IPS DF 4.7 (cell line): ENCODE measurements around the gene TCF7L1.
"Not testable (repeated sequence)": the region's sequence is repeated elsewhere in the genome, so short reads cannot be mapped to it uniquely, and the experiment has no call there.

Experiments used
- DNase-seq: peaks from one replicate; pipeline ENCODE4 v3.0.0-alpha.2; 2013; ENCODE audit warnings: low spot score; ENCODE audit errors: extremely low read depth

The TCF7L1 gene

GRCh38 chr2:85277416-85278158 lies 144.4 kb downstream of the TCF7L1 start:
- no peak for DNase-seq

DNA sequence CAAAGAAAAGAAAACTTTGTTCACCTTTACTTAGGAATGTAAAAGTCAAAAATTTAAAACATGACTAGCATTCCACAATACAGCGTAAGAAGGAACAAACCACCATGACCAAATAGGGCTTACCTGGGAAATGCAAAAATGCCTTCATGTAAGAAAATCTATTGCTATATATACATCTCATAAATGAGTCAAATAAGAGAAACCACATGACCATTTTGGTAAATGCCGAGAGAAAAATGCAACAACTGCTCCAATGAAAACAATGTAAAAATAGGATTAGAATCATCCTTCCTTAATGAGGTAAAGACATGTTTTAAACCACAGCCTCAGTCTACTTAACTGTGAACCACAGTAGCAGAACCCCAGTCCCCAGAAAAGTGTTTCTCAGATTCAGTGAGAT lies 145.2 kb downstream of the TCF7L1 start:
- DNase-seq, result no peak

DNA sequence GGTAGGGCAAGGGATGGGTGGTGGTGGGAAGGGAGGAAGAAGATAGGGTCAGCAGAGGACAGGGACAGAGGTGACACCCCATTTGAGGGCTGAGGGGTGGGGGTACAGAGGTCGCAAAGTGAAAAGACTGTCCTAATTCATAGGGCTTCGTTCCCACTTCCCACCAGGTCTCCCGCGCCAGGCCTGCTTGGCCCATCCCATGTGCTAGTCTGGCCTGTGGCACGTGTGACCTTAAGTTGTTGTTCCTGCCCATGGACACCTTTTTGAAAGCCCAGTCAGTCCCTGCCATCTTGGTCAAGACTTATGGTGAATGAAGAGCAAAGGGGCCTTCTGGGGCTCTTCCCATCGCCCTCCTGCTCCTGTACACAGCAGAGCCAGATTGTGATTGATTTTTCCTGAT lies 148.4 kb downstream of the TCF7L1 start:
- no peak for DNase-seq

DNA sequence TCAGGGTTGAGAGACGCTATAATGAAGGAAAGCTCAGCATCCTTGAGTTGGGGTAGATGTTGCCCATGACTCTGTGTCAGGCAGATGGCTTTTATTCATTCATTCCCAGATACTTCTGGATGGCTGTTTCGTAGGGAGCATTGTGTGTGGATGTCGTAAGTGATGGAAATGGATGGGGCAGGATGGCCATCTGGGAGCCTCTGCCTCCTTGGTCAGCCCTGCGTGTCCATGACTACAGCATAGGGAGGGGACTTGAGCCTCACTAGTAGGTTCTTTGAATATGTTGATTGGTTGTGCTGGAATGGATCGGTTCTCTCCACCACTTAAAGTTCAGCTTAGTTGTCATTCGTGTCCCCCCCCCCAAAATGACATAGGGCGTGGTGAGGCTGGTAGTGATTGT lies 149.7 kb downstream of the TCF7L1 start:
- DNase-seq, result no peak

DNA sequence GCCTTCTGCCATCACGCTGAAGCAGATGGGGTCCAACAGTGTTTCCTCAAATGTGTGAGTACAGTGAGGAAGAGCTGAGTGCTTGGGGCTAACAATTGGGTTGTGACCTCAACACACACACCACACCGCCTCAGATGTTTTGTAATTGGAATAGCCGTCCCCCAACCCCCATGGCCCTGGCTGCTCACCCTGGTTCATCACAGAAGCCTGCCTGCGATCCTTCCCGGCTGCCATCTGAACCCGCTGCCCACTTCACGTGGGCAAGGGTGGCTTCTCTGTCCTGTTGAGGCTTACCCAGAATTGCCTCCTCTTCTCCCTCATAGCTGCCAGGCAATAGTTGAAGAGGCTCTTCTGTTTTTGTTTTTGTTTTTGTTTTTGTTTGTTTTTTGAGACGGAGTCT lies 150.4 kb downstream of the TCF7L1 start:
- no peak for DNase-seq

GRCh38 chr2:85286918-85287317 lies 153.7 kb downstream of the TCF7L1 start:
- no peak for DNase-seq

- DNase-seq, result no peak
Observed at GRCh38 chr2:85287721-85288120, 154.5 kb downstream of the TCF7L1 start.

DNA sequence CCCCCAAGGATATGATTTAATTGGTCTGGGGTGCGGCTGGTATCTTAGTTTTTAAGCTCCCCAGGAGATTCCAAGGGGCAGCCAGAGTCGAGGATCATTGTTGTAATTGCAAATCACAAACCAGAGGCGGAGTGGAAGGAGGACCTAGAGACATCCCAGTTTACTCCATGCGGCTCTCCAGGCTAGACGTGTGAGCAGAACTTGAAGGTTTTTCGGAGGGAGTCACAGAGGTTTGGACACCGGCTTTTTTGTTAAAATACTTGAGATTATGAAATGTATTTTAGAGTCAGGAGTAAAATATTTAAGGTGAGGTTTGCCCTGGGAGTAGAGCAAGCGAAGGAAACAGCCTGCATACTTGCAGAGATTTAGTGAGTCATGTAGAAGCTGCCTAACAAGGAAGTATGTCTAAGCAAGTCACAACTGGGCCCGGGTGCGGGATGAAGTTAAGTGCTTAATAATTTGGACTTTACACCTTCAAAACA lies 155.1 kb downstream of the TCF7L1 start:
- no peak for DNase-seq

- no peak for DNase-seq
Observed at GRCh38 chr2:85291425-85292023, 158.3 kb downstream of the TCF7L1 start.

DNA sequence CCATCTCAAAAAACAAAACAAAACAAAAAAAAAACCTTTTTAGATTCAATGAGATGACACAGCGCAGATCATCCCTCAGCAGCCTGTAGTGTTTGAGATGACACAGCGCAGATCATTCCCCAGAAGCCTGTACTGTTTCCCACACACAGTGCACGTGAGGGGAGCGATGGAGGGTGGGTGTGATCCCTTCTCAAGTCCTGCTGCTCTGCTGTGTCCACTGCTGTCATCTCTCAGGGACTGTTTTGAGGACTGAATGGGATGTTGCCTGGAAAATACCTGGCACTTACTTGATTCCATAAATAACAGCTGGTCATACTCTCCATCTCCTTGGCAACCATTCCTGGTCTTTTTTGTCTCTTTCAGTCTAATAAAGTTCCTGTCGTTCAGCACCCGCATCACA lies 168.9 kb downstream of the TCF7L1 start:
- no peak for DNase-seq

DNA sequence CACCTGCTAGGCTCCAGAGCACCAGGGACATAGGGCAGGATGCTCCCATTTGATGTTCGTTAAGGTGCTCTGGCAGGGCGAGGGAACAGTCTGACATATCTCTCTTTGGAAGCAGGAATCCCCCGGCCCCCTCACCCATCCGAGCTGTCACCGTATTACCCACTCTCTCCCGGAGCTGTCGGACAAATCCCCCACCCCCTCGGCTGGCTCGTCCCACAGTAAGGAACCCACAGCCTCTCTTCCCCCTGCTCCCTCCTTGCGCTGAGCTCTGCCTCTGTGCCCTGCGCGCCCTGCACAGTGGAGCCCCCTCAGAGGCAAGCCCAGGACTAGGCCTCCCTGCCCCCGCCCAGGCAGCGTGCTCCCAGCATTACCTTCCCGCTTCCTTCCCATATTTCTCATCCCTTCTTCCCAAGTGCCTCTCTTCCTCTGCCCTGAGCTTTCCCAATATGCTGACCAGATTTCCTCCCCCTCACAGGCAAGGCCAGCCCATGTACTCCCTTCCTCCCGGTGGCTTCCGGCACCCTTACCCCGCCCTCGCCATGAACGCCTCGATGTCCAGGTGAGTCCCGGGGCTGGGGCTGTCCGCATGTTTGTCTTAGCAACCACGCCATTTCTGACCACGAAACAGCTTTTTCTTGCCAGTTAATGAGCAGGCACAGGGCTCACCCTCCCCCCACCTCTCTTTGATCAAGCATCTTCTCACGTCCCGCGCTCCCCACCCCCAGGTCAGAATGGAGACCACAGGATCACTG lies 170.8 kb downstream of the TCF7L1 start:
- DNase-seq, result no peak

- no peak for DNase-seq
Observed at GRCh38 chr2:85307527-85307897, 174.3 kb downstream of the TCF7L1 start.

DNA sequence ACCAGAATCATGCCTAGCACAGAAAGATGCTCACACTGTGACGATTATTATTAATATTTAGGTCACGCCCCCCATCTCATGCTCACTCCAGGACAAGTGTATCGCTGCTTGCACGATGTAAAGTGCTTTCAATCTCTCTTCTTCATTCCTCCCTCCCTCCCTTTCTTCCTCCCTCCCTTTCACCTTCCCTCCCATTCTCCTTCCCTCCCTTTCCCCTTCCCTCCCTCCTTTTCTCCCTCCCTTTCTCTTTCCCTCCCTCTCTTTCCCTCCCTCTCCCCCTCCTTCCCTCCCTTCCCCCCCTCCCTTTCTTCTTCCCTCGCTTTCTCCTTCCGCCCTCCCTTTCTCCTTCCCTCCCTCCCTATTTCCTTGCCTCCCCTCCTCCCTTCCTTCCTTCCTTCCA lies 175.0 kb downstream of the TCF7L1 start:
- DNase-seq, result no peak

DNA sequence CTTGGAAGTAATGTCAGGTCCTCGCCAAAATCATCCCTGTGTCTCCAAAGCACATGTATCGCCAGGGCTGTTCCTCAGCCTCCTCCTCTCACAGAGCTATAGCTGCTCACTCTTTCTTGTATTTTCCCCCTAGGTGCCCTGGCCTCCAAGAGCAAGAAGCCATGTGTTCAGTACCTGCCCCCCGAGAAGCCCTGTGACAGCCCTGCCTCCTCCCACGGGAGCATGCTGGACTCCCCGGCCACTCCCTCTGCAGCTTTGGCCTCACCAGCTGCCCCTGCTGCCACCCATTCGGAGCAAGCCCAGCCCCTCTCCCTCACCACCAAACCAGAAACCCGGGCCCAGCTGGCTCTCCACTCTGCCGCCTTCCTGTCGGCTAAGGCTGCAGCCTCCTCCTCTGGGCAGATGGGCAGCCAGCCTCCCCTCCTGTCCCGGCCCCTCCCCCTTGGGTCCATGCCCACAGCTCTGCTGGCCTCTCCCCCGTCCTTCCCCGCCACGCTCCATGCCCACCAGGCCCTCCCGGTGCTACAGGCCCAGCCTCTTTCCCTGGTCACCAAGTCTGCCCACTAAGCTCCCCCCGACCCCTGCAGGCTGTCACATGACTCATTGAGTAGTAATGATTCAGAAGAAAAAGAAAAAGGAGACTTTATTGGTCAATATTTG lies 175.8 kb downstream of the TCF7L1 start:
- DNase-seq, result no peak

DNA sequence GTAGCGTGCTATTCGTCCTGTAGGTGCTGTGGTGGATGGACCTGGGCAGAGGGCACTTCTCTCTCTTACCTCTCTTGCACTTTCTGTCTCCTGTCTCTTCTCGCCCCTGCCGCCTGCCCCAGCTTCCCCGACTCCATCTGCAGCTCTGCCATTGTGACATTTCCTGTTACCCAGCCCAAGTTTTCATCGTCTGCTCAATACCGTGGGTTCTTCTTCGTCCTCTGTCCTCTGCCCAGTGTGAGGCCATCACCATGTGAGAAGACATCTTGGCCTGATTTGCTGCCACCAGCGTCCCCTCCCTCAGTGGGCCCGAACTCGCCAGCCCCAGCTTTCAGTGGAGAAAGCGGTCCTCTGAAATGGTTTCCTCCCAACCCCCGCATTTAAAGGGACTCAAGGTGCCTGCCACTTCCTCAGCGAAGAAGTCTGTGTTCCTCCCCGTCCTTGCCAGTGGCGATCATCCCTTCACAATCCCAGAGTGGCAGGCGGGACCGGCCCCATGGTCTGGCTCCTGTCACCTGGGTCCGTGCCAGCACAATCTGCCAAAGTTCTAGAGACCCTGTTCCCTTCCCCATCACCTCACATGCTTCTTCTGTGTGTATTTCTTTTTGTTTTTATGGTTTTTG lies 176.6 kb downstream of the TCF7L1 start:
- DNase-seq, result no peak

DNA sequence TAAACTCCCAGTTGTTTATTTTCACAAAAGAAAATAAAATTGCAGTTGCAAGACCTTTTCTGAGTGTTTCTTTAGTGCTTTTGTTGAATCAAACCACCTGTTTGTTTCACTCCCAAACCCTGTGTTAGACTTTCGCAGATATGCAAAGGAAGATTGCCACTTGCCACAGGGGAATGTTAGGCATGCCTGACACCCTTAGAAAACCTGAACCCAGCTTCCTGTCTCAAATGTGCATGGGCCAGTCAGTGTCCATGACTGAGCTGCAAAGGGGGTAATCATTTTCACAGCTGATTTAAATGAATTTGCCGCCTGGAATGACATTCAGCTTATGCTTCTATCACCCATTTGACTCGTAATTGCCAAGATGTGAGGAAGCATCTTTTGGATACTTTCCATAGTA lies 177.1 kb downstream of the TCF7L1 start:
- no peak for DNase-seq

GRCh38 chr2:85312404-85312803 lies 179.2 kb downstream of the TCF7L1 start:
- no peak for DNase-seq

- no peak for DNase-seq
Observed at GRCh38 chr2:85314884-85315242, 181.7 kb downstream of the TCF7L1 start.

GRCh38 chr2:85315921-85316320 lies 182.7 kb downstream of the TCF7L1 start:
- not testable (repeated sequence) for DNase-seq

GRCh38 chr2:85318222-85319074 lies 185.3 kb downstream of the TCF7L1 start:
- no peak for DNase-seq

GRCh38 chr2:85319796-85320195 lies 186.6 kb downstream of the TCF7L1 start:
- no peak for DNase-seq
